ENCODE data around the gene SUGCT.

The SUGCT gene

DNA sequence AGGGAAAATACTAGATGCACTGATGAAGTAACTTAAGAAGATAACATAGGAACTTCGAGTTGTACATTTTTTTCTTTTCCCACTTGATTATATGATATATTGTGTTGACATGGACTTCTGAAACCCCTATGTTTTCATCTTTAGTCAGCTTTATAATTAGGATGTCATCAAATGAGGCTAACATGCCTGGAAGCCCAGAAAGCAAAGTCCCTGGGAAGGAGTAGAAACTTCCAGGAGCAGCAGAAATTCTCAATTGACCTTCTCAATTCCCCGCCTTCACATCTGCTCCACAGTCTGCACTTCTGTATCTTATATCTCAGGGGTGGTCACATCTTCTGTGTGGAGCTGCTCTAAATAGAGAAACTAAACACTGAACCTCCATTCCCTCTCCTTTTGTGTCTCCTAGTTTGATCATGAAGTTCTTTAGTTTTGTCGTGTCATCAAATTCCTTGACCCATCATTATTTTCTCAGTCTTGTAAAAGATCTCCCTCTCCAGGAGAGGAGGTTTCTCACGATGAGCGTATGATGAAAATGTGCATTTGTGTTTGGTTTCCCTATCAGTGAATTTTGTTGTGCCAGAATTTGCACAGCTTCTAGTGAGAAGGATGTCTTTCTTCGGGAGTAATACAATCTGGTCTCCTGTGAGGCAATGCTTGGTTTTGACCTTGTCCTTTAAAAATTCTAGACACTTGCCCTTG lies 303.3 kb downstream of the SUGCT start:
- no peaks in the 10 kb centered on the region for H3K4me1 ChIP-seq (ENCODE audit: control insufficient read depth, insufficient read depth, low read length)
- H3K9me3 ChIP-seq (ENCODE audit: control insufficient read depth, insufficient read depth, low read depth, low read length): no peaks in the 10 kb centered on the region
- POLR2A ChIA-PET: no interaction called here
- no peak overlapping the region for H3K4me3 ChIP-seq (ENCODE audit: low read depth, low read length)
- no peak overlapping the region for H3K27ac ChIP-seq (ENCODE audit: extremely low read depth, low read depth, low read length)
- TF ChIP-seq ZBTB8A (tag by site-specific recombination; IDR thresholded peaks at IDR 0.05) (no peak), EGR2 (tag by site-specific recombination; IDR thresholded peaks at IDR 0.05; ENCODE audit: low read depth) (no peak), ZNF830 (tag by site-specific recombination; IDR thresholded peaks at IDR 0.05; ENCODE audit: low read depth) (no peak), ZNF2 (tag by site-specific recombination; IDR thresholded peaks at IDR 0.05) (no peak), ZNF37A (tag by site-specific recombination; IDR thresholded peaks at IDR 0.05) (no peak), ZNF777 (tag by site-specific recombination; IDR thresholded peaks at IDR 0.05; ENCODE audit: borderline replicate concordance) (no peak), ZNF623 (tag by site-specific recombination; IDR thresholded peaks at IDR 0.05) (no peak), ZNF366 (tag by site-specific recombination; conservative IDR thresholded peaks at IDR 0.05) (no peak), ZNF24 (tag by site-specific recombination; IDR thresholded peaks at IDR 0.05) (no peak), SCRT2 (tag by site-specific recombination; IDR thresholded peaks at IDR 0.05) (no peak), ZNF704 (tag by site-specific recombination; IDR thresholded peaks at IDR 0.05) (no peak), ZNF140 (tag by site-specific recombination; IDR thresholded peaks at IDR 0.05) (no peak), ZNF362 (tag by site-specific recombination; IDR thresholded peaks at IDR 0.05) (no peak), ZSCAN23 (tag by site-specific recombination; IDR thresholded peaks at IDR 0.05) (no peak), ZNF843 (tag by site-specific recombination; IDR thresholded peaks at IDR 0.05) (no peak), SCRT1 (tag by site-specific recombination; IDR thresholded peaks at IDR 0.05; ENCODE audit: borderline replicate concordance) (no peak)
- TF ChIP-seq, protein P1, sequence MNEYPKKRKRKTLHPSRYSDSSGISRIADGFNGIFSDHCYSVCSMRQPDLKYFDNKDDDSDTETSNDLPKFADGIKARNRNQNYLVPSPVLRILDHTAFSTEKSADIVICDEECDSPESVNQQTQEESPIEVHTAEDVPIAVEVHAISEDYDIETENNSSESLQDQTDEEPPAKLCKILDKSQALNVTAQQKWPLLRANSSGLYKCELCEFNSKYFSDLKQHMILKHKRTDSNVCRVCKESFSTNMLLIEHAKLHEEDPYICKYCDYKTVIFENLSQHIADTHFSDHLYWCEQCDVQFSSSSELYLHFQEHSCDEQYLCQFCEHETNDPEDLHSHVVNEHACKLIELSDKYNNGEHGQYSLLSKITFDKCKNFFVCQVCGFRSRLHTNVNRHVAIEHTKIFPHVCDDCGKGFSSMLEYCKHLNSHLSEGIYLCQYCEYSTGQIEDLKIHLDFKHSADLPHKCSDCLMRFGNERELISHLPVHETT (tag by site-specific recombination; IDR thresholded peaks at IDR 0.05): no peak
- TF ChIP-seq, protein P2, sequence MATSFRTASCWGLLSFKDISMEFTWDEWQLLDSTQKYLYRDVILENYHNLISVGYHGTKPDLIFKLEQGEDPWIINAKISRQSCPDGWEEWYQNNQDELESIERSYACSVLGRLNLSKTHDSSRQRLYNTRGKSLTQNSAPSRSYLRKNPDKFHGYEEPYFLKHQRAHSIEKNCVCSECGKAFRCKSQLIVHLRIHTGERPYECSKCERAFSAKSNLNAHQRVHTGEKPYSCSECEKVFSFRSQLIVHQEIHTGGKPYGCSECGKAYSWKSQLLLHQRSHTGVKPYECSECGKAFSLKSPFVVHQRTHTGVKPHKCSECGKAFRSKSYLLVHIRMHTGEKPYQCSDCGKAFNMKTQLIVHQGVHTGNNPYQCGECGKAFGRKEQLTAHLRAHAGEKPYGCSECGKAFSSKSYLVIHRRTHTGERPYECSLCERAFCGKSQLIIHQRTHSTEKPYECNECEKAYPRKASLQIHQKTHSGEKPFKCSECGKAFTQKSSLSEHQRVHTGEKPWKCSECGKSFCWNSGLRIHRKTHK (tag by site-specific recombination; IDR thresholded peaks at IDR 0.05): no peak
- TF ChIP-seq, protein P3, sequence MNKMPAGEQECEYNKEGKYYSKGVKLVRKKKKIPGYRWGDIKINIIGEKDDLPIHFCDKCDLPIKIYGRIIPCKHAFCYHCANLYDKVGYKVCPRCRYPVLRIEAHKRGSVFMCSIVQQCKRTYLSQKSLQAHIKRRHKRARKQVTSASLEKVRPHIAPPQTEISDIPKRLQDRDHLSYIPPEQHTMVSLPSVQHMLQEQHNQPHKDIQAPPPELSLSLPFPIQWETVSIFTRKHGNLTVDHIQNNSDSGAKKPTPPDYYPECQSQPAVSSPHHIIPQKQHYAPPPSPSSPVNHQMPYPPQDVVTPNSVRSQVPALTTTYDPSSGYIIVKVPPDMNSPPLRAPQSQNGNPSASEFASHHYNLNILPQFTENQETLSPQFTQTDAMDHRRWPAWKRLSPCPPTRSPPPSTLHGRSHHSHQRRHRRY (tag by site-specific recombination; IDR thresholded peaks at IDR 0.05): no peak
- TF ChIP-seq, protein P4, sequence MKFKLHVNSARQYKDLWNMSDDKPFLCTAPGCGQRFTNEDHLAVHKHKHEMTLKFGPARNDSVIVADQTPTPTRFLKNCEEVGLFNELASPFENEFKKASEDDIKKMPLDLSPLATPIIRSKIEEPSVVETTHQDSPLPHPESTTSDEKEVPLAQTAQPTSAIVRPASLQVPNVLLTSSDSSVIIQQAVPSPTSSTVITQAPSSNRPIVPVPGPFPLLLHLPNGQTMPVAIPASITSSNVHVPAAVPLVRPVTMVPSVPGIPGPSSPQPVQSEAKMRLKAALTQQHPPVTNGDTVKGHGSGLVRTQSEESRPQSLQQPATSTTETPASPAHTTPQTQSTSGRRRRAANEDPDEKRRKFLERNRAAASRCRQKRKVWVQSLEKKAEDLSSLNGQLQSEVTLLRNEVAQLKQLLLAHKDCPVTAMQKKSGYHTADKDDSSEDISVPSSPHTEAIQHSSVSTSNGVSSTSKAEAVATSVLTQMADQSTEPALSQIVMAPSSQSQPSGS (tag by site-specific recombination; IDR thresholded peaks at IDR 0.05; ENCODE audit: low read depth): no peak
- no peaks in the 10 kb centered on the region for H3K36me3 ChIP-seq (ENCODE audit: control insufficient read depth in 2 of 2, insufficient read depth in 1 of 2, low read length in 2 of 2)
- CTCF ChIA-PET: no interaction called here

Measured in HEK293 (cell line).